ENCODE results near the gene LTBP4.

GRCh38 chr19:40578442-40578908 lies 22.7 kb upstream of the LTBP4 start:
- TF ChIP-seq CTCF (IDR thresholded peaks at IDR 0.05) (no peak), ZFX (IDR thresholded peaks at IDR 0.05; ENCODE audit: borderline replicate concordance) (no peak)
